Ovary (tissue), 3 donors: Measurements from ENCODE around the gene CAMTA1.

Experiments
- POLR2A ChIP-seq: fragments of 450-650 bp; IDR thresholded peaks from one replicate; pipeline ENCODE4 v1.6.1; 2017; ENCODE audit warnings: antibody characterized with exemption, mild to moderate bottlenecking, moderate library complexity
- TF ChIP-seq, protein P1 (sequence below), 3 donors: fragments of 450-650 bp in 2 of 3; fragments of 200-600 bp in 1 of 3; IDR thresholded peaks; one replicate each; pipeline versions ENCODE4 v1.5.1 to v1.8.0; 2016 to 2022; ENCODE audit warnings: antibody characterized with exemption in 3 of 3, mild to moderate bottlenecking in 1 of 3
- donor health status: DM: no; HTN: no; CAD: no.

DNA sequence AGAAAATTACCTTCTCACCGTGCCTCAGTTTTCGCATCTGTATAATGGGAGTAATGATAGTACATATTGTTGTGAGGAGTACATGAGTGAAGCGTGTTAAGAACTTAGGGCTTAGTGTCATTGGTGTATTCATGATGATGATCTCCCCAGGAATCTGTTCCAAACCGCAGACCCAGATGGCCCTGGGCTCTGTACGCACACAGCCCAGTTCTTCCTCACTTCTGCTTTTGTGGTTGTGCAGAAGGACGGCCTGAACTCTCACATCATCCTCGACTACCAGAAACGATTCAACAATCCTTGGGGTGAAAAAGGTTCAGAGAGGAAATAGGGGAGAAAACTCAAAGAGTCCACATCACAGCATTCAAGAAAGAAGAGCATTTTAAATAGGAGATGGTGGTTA lies 323.0 kb downstream of the CAMTA1 start:
- no peak for TF ChIP-seq POLR2A
- TF ChIP-seq, protein P1, sequence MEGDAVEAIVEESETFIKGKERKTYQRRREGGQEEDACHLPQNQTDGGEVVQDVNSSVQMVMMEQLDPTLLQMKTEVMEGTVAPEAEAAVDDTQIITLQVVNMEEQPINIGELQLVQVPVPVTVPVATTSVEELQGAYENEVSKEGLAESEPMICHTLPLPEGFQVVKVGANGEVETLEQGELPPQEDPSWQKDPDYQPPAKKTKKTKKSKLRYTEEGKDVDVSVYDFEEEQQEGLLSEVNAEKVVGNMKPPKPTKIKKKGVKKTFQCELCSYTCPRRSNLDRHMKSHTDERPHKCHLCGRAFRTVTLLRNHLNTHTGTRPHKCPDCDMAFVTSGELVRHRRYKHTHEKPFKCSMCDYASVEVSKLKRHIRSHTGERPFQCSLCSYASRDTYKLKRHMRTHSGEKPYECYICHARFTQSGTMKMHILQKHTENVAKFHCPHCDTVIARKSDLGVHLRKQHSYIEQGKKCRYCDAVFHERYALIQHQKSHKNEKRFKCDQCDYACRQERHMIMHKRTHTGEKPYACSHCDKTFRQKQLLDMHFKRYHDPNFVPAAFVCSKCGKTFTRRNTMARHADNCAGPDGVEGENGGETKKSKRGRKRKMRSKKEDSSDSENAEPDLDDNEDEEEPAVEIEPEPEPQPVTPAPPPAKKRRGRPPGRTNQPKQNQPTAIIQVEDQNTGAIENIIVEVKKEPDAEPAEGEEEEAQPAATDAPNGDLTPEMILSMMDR (IDR thresholded peaks at IDR 0.05) = no peak
